ENCODE measurements around the gene BAX. TPM values are rescaled to one million over a fixed set of nuclear protein-coding genes. Genes with fewer than 3 reads are reported as not detected.

Gene BAX
- total and polyA plus RNA-seq, 2 of the 13 experiments (the other 11 are each of a cell fraction or from before 2014, with no cell fraction given): 139 to 176 TPM

DNA sequence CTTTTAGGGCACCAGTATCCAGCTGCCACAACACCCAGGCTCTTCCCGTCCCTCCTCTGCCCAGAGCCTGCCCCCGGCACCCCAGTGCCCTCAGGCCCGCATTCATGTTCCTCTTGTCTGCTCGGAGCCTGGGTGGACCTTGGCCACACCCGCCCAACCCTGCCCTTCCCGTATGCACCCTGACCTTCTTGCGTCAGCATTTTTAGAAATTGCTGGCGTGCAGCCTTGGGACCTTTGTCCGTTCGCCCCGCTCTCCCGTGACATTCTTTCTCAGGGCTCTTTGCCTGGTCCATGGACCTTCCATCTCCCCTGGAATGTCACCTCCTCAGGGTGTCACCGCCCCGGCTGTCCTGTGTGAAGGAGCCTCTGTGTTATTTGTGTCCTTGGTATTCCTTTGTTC is 47.0 kb upstream of the BAX start (continued):
- TF ChIP-seq, protein P1, sequence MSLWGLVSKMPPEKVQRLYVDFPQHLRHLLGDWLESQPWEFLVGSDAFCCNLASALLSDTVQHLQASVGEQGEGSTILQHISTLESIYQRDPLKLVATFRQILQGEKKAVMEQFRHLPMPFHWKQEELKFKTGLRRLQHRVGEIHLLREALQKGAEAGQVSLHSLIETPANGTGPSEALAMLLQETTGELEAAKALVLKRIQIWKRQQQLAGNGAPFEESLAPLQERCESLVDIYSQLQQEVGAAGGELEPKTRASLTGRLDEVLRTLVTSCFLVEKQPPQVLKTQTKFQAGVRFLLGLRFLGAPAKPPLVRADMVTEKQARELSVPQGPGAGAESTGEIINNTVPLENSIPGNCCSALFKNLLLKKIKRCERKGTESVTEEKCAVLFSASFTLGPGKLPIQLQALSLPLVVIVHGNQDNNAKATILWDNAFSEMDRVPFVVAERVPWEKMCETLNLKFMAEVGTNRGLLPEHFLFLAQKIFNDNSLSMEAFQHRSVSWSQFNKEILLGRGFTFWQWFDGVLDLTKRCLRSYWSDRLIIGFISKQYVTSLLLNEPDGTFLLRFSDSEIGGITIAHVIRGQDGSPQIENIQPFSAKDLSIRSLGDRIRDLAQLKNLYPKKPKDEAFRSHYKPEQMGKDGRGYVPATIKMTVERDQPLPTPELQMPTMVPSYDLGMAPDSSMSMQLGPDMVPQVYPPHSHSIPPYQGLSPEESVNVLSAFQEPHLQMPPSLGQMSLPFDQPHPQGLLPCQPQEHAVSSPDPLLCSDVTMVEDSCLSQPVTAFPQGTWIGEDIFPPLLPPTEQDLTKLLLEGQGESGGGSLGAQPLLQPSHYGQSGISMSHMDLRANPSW (CRISPR knock-in tag; IDR thresholded peaks at IDR 0.05; ENCODE audit: borderline replicate concordance): no peak
- TF ChIP-seq, protein P2, sequence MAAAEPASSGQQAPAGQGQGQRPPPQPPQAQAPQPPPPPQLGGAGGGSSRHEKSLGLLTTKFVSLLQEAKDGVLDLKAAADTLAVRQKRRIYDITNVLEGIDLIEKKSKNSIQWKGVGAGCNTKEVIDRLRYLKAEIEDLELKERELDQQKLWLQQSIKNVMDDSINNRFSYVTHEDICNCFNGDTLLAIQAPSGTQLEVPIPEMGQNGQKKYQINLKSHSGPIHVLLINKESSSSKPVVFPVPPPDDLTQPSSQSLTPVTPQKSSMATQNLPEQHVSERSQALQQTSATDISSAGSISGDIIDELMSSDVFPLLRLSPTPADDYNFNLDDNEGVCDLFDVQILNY (CRISPR knock-in tag; conservative IDR thresholded peaks at IDR 0.05): no peak
- TF ChIP-seq ZNF883 (CRISPR knock-in tag; IDR thresholded peaks at IDR 0.05; ENCODE audit: not compliant biosample characterization) (no peak), MYC (CRISPR knock-in tag; IDR thresholded peaks at IDR 0.05; ENCODE audit: borderline replicate concordance) (peak; percentile 51; the same call in 1 of the 2 replicates), ZFP37 (CRISPR knock-in tag; IDR thresholded peaks at IDR 0.05; ENCODE audit: borderline replicate concordance) (no peak), ZNF550 (CRISPR knock-in tag; IDR thresholded peaks at IDR 0.05; ENCODE audit: borderline replicate concordance) (no peak), PHF20 (CRISPR knock-in tag; IDR thresholded peaks at IDR 0.05) (no peak), NFYC (CRISPR knock-in tag; IDR thresholded peaks at IDR 0.05) (no peak), ATF7 (IDR thresholded peaks at IDR 0.05) (no peak), ATF7 (CRISPR knock-in tag; IDR thresholded peaks at IDR 0.05) (peak; percentile 89), FOXA3 (CRISPR knock-in tag; IDR thresholded peaks at IDR 0.05) (peak; percentile 52; the same call in 1 of the 2 replicates), ZMYM2 (CRISPR knock-in tag; IDR thresholded peaks at IDR 0.05) (peak; percentile 85), SP5 (CRISPR knock-in tag; IDR thresholded peaks at IDR 0.05; ENCODE audit: borderline replicate concordance, low read depth) (peak; percentile 75), NFKBIZ (CRISPR knock-in tag; IDR thresholded peaks at IDR 0.05) (no peak), ZNF788 (CRISPR knock-in tag; IDR thresholded peaks at IDR 0.05; ENCODE audit: borderline replicate concordance) (peak; percentile 76; the same call in 1 of the 2 replicates), CBX2 (IDR thresholded peaks at IDR 0.05; ENCODE audit: low read depth, low read length) (no peak), CBX2 (CRISPR knock-in tag; IDR thresholded peaks at IDR 0.05; ENCODE audit: low read depth) (no peak), ZNF782 (CRISPR knock-in tag; IDR thresholded peaks at IDR 0.05; ENCODE audit: borderline replicate concordance) (no peak), RXRB (CRISPR knock-in tag; IDR thresholded peaks at IDR 0.05; ENCODE audit: borderline replicate concordance) (peak; percentile 79), ZNF121 (CRISPR knock-in tag; IDR thresholded peaks at IDR 0.05) (no peak), MED13 (CRISPR knock-in tag; IDR thresholded peaks at IDR 0.05) (no peak), NCOA5 (CRISPR knock-in tag; IDR thresholded peaks at IDR 0.05) (no peak)
- TF ChIP-seq, protein P3, sequence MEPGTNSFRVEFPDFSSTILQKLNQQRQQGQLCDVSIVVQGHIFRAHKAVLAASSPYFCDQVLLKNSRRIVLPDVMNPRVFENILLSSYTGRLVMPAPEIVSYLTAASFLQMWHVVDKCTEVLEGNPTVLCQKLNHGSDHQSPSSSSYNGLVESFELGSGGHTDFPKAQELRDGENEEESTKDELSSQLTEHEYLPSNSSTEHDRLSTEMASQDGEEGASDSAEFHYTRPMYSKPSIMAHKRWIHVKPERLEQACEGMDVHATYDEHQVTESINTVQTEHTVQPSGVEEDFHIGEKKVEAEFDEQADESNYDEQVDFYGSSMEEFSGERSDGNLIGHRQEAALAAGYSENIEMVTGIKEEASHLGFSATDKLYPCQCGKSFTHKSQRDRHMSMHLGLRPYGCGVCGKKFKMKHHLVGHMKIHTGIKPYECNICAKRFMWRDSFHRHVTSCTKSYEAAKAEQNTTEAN (CRISPR knock-in tag; conservative IDR thresholded peaks at IDR 0.05): no peak
- TF ChIP-seq, protein P4, sequence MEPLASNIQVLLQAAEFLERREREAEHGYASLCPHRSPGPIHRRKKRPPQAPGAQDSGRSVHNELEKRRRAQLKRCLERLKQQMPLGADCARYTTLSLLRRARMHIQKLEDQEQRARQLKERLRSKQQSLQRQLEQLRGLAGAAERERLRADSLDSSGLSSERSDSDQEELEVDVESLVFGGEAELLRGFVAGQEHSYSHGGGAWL (CRISPR knock-in tag; IDR thresholded peaks at IDR 0.05): no peak
- TF ChIP-seq, protein P5, sequence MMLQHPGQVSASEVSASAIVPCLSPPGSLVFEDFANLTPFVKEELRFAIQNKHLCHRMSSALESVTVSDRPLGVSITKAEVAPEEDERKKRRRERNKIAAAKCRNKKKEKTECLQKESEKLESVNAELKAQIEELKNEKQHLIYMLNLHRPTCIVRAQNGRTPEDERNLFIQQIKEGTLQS (CRISPR knock-in tag; IDR thresholded peaks at IDR 0.05): peak; percentile 95
- TF ChIP-seq, protein P6, sequence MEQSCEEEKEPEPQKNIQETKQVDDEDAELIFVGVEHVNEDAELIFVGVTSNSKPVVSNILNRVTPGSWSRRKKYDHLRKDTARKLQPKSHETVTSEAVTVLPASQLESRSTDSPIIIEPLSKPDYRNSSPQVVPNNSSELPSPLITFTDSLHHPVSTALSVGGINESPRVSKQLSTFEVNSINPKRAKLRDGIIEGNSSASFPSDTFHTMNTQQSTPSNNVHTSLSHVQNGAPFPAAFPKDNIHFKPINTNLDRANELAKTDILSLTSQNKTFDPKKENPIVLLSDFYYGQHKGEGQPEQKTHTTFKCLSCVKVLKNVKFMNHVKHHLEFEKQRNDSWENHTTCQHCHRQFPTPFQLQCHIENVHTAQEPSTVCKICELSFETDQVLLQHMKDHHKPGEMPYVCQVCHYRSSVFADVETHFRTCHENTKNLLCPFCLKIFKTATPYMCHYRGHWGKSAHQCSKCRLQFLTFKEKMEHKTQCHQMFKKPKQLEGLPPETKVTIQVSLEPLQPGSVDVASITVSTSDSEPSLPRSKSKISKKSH (CRISPR knock-in tag; IDR thresholded peaks at IDR 0.05; ENCODE audit: borderline replicate concordance): no peak
